Thymus (tissue), 11 donors: Measurements from ENCODE around the gene SDHAF4. TPM values are rescaled to one million over a fixed set of nuclear protein-coding genes. Genes with fewer than 3 reads are reported as not detected.
A peak's percentile ranks its signal among the peaks of the same experiment; 100 is the strongest.
"Not testable (repeated sequence)": the region's sequence is repeated elsewhere in the genome, so short reads cannot be mapped to it uniquely, and the experiment has no call there.

ENCODE experiments used
- DNase-seq, 9 donors: peaks; one replicate each; pipeline ENCODE4 v3.0.0-alpha.2; 2013; ENCODE audit warnings: low spot score in 9 of 9, low read depth in 6 of 9, missing footprints in 1 of 9
- H3K27ac ChIP-seq, 2 donors: one replicate each; pipeline ENCODE4 v1.5.1; 2013; ENCODE audit warnings: control low read depth in 1 of 2, low read depth in 1 of 2, low read length in 1 of 2, mild to moderate bottlenecking in 1 of 2, moderate library complexity in 1 of 2
- H3K27me3 ChIP-seq, 2 donors: one replicate each; pipeline ENCODE4 v1.5.1; 2013; ENCODE audit warnings: low read length in 1 of 2; ENCODE audit not compliant: control insufficient read depth in 2 of 2, insufficient read depth in 1 of 2
- H3K36me3 ChIP-seq, 2 donors: one replicate each; pipeline ENCODE4 v1.5.1; 2013; ENCODE audit warnings: low read length in 1 of 2, mild to moderate bottlenecking in 1 of 2, moderate library complexity in 1 of 2; ENCODE audit not compliant: control insufficient read depth in 2 of 2, insufficient read depth in 2 of 2
- H3K4me1 ChIP-seq, 2 donors: one replicate each; pipeline ENCODE4 v1.5.1; 2013; ENCODE audit warnings: low read length in 2 of 2; ENCODE audit not compliant: control insufficient read depth in 2 of 2, insufficient read depth in 2 of 2
- H3K4me3 ChIP-seq, 2 donors: one replicate each; pipeline ENCODE4 v1.5.1; 2013; ENCODE audit warnings: low read length in 2 of 2, control low read depth in 1 of 2, mild to moderate bottlenecking in 1 of 2
- H3K9me3 ChIP-seq, 2 donors: one replicate each; pipeline ENCODE4 v1.5.1; 2013; ENCODE audit warnings: low read length in 1 of 2, mild to moderate bottlenecking in 1 of 2; ENCODE audit not compliant: control insufficient read depth in 2 of 2, insufficient read depth in 1 of 2
- WGBS: extraction: QIAGEN DNeasy Blood & Tissue Kit; methylation state at CpG from one replicate; pipeline ENCODE4 v1.1.7; 2013; 5-methylcytosine and 5-hydroxymethylcytosine counted together
- polyA plus RNA-seq: library from polyadenylated mRNA; stranded (reverse); fragments of 200-250 nt; gene quantifications from one replicate; pipeline ENCODE4 v1.2.3, GENCODE V29; 2013
- total RNA-seq: library from RNA; stranded (reverse); fragments of 120-200 nt; gene quantifications from one replicate; pipeline ENCODE4 v1.2.4, GENCODE V29; 2013
- donor health status: healthy.

The SDHAF4 gene
- total and polyA plus RNA-seq, 2 donors: 14.9 to 16.3 TPM

DNA sequence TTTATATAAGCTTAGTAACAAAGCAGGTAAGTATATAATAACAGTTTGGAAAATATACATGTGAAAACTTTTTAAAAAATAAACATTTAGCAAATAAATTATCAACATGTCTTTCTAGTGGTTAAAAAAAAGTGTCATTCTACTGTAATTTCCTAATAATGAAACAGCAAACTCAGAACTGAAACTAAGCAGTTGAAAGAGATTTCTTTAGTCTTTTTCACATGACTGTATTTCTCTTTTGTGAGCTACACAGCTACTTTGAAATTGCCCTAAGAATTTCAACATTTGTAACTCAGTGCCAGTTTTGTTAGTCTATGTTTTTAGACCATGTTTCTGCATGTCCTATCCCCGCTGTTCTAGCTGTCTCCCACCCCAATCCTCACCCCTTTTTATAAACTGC lies 28.4 kb upstream of the SDHAF4 start:
- H3K27ac ChIP-seq: no peak overlapping the region
- WGBS: 94% methylated on average over 1 of the region's 1 CpG
- no peaks in the 10 kb centered on the region for H3K4me1 ChIP-seq
- H3K27me3 ChIP-seq: no peaks in the 10 kb centered on the region
- DNase-seq: peak in 1 of 9 donors; percentile 5
- no peaks in the 10 kb centered on the region for H3K9me3 ChIP-seq
- peaks cover 0 to 3% of the 10 kb centered on the region in 2 donors for H3K36me3 ChIP-seq
- no peak overlapping the region for H3K4me3 ChIP-seq

DNA sequence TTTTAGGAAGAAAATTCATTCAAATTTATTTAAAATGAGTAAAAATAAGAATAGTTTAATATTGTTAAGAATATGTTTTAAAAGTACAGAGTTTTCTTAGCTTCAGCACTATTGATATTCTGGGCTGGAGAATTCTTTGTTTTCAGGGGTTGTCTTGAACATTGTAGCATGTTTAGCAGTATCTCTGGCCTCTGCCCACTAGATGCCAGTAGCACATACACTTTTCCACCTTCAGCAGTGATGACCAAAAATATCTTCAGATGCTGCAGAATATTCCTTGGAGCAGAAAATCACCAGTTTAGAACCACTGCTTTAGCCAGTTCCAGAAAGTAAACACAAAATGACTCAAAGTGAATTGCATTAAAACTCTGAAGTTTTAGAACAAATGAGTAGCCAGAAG lies 19.4 kb upstream of the SDHAF4 start:
- Histone ChIP-seq H3K27ac (no peak overlapping the region), H3K4me1 (no peaks in the 10 kb centered on the region), H3K4me3 (no peak overlapping the region), H3K36me3 (no peaks in the 10 kb centered on the region), H3K27me3 (no peaks in the 10 kb centered on the region), H3K9me3 (no peaks in the 10 kb centered on the region)
- DNase-seq: peak in 1 of 9 donors; percentile 19

DNA sequence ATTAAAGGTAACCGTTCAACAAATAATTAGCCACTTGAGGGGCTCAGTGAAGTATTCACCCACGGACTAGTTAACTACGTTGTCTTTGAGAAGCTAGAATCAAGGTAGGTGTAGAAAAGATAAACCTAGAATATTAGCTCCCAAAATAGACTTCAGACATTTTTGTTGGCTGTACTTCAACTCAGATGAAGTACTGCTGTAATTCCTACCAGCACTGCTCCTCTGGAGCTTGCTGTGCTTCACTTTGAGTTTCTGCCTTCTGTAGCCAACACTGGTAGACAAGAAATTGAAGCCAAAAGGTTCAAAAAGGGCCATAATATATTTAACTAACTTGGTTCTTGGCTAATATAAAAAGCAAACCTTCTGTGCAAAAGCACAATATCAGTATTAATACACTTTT lies 18.8 kb upstream of the SDHAF4 start:
- H3K27ac ChIP-seq: no peak overlapping the region
- H3K9me3 ChIP-seq: no peaks in the 10 kb centered on the region
- WGBS: 98% methylated on average over 3 of the region's 3 CpGs
- H3K4me1 ChIP-seq: no peaks in the 10 kb centered on the region
- no peaks in the 10 kb centered on the region for H3K27me3 ChIP-seq
- no peaks in the 10 kb centered on the region for H3K36me3 ChIP-seq
- no peak overlapping the region for H3K4me3 ChIP-seq
- DNase-seq: no peak

DNA sequence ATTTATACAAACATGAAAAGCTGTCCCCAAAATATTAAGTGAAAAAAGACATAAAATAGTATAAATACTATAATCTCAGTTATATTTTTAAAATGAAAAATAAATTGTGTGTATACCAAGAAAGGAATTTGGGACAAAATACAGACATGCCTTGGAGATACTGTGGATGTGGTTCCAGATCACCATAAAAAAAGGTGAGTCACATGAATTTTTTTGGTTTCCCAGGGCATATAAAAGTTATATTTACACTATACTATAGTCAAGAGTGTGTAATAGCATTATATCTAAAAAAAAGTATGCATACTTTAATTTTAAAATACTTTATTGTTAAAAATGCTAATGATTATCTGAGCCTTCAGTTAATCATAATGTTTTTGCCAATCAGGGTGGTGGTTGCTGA lies 17.4 kb upstream of the SDHAF4 start:
- H3K4me3 ChIP-seq: no peak overlapping the region
- no peak for DNase-seq
- no peaks in the 10 kb centered on the region for H3K36me3 ChIP-seq
- no peak overlapping the region for H3K27ac ChIP-seq
- H3K27me3 ChIP-seq: no peaks in the 10 kb centered on the region
- no peaks in the 10 kb centered on the region for H3K9me3 ChIP-seq
- no peaks in the 10 kb centered on the region for H3K4me1 ChIP-seq

DNA sequence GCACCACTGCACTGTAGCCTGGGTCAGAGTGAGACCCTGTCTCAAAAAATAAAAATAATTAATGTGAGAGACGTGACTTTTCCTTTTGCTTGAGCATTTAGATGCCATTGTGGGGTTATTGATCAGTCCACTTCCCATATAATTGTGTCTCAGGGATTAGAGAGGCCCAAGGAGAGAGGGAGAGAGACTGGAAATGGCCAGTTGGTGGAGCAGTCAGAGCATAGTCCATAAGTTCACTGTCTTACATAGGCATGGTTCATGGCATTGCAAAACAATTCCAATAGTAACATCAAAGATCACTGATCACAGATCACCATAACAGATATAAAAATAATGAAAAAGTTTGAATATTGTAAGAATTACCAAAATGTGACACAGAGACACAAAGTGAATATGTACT lies 15.2 kb upstream of the SDHAF4 start:
- Histone ChIP-seq H3K4me3 (no peak overlapping the region), H3K36me3 (no peaks in the 10 kb centered on the region), H3K9me3 (no peaks in the 10 kb centered on the region), H3K4me1 (no peaks in the 10 kb centered on the region), H3K27me3 (no peaks in the 10 kb centered on the region), H3K27ac (no peak overlapping the region)
- no peak for DNase-seq
- WGBS: 95% methylated on average over 1 of the region's 1 CpG

DNA sequence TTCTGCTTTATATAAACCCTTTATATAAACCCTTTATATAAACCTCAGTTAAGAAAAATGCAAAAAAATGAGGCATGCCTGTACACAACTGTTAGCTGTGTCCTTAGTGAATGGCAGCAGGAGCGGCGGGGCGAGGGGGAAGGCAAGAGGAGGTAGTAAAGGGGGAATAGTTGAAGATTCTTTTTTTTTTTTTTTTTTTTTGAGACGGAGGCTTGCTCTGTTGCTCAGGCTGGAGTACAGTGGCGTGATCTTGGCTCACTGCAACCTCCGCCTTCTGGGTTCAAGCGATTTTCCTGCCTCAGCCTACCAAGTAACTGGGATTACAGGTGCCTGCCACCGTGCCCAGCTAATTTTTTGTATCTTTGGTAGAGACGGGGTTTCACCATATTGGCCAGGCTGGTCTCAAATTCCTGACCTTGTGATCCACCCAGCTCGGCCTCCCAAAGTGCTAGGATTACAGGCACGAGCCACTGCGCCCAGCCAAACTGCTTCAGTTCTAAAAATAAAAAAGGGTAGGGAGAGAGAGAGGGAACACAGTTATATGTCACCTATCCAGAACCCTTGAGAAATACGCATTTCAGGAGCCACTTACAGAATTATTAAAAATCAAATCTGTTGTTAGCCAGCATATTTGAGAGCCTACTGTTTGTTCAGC lies 14.3 kb upstream of the SDHAF4 start:
- not testable (repeated sequence) for H3K9me3 ChIP-seq, DNase-seq, H3K27ac ChIP-seq, H3K36me3 ChIP-seq, H3K4me1 ChIP-seq, H3K4me3 ChIP-seq, H3K27me3 ChIP-seq
- WGBS: 97% methylated on average over 13 of the region's 13 CpGs

DNA sequence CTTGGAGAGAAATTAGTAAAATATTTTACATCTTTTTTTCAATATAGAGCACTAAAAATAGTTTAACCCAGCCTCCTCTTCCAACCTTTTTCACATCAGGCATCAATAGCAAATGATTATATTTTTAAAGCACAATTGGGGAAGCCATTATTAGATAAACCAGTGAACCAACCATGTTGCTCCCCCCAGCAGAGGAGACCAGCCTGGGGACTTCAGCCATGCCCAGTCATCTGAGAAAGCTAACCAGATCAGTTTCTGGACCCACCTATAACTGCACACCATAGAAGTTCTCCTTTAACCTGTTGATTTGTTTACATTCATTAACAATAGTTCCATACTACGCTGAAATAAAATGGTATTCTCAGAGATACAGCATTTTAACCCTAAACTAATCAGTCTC lies 13.8 kb upstream of the SDHAF4 start:
- Histone ChIP-seq H3K4me1 (no peaks in the 10 kb centered on the region), H3K27me3 (no peaks in the 10 kb centered on the region), H3K4me3 (no peak overlapping the region), H3K36me3 (no peaks in the 10 kb centered on the region), H3K9me3 (no peaks in the 10 kb centered on the region), H3K27ac (no peak overlapping the region)
- DNase-seq: no peak
- 100% methylated on average over 1 of the region's 1 CpG for WGBS

DNA sequence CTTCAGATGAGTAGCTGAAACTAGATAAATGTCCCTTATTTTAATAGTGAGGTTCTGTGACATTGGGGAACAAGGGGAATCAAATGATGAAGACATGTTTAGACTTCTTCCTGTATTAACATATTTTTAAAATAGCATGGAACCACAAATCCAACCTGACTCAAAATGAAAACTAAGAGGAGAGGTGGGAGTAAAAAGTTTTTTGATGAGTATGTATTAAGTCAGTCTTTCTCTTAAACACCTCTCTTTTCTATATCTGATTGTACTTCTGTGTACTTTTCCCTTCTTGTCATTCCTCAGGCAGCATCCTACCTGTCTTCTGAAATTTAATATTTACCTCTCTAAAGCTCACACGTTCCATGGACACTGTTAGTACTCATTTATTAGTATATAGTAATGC lies 8.7 kb upstream of the SDHAF4 start:
- no peaks in the 10 kb centered on the region for H3K27me3 ChIP-seq
- DNase-seq: no peak
- H3K4me3 ChIP-seq: no peak overlapping the region
- no peak overlapping the region for H3K27ac ChIP-seq
- H3K36me3 ChIP-seq: no peaks in the 10 kb centered on the region
- WGBS: 94% methylated on average over 1 of the region's 1 CpG
- no peaks in the 10 kb centered on the region for H3K4me1 ChIP-seq
- no peaks in the 10 kb centered on the region for H3K9me3 ChIP-seq

DNA sequence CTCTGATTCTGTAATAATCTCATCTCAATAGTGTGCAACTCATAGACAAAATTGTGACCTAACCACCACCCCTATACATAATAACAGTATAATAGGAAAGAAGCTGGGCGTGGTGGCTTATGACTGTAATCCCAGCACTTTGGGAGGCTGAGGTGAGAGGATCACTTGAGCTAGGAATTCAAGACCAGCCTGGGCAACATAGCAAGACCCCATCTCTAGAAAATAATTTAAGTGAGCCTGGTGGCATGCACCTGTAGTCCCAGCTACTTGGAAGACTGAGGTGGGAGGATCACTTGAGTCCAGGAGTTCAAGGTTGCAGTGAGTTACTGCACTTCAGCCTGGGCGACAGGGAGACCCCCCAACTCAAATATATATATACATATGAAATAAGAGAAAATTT lies 4.3 kb upstream of the SDHAF4 start:
- 71% methylated on average over 2 of the region's 2 CpGs for WGBS
- not testable (repeated sequence) for DNase-seq, H3K27me3 ChIP-seq, H3K27ac ChIP-seq, H3K4me3 ChIP-seq, H3K9me3 ChIP-seq, H3K36me3 ChIP-seq, H3K4me1 ChIP-seq

DNA sequence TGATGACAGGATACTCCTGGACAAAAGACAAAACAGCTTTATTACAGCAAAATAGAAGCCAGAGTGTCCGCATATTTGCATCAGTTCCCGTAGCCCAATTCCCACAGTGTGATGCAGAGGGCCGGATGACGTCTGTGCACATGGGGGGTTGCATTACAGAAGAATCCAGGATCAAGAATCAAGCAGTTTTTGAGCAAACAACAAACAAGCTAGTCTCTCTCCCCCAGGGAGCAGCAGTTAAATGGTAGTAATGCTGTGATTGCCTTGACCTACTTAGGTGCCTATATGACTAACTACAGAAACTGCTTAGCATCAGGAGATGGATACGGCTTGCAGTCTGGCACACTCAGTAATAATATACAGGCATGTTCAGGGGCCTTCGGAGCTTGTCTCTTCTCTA lies 3.2 kb upstream of the SDHAF4 start:
- H3K36me3 ChIP-seq: no peaks in the 10 kb centered on the region
- H3K27me3 ChIP-seq: no peaks in the 10 kb centered on the region
- H3K9me3 ChIP-seq: no peaks in the 10 kb centered on the region
- no peak overlapping the region for H3K4me3 ChIP-seq
- WGBS: 89% methylated on average over 6 of the region's 6 CpGs
- no peak for DNase-seq
- H3K4me1 ChIP-seq: peaks cover 0 to 5% of the 10 kb centered on the region in 2 donors
- H3K27ac ChIP-seq: no peak overlapping the region
